GM18498 (cell line): ENCODE data around the gene DGKB.

Experiments used
- ATAC-seq: cut with Tn5 transposase; IDR thresholded peaks from one replicate; pipeline ENCODE4 v1.9.1; 2021; ENCODE audit warnings: mild to moderate bottlenecking, moderate library complexity; ENCODE audit not compliant: unreplicated experiment

DGKB gene

GRCh38 chr7:14177876-14178275 is 724.7 kb downstream of the DGKB start:
- no peak for ATAC-seq

- ATAC-seq = no peak
Observed at GRCh38 chr7:14170872-14171271, 731.7 kb downstream of the DGKB start.

- ATAC-seq = no peak
Observed at GRCh38 chr7:14158111-14158510, 744.4 kb downstream of the DGKB start.

- no peak for ATAC-seq
Observed at GRCh38 chr7:14156436-14156835, 746.1 kb downstream of the DGKB start.

GRCh38 chr7:14148974-14149373 is 753.6 kb downstream of the DGKB start:
- no peak for ATAC-seq

GRCh38 chr7:14147532-14147931 is 755.0 kb downstream of the DGKB start:
- ATAC-seq = no peak

GRCh38 chr7:14144538-14144937 is 758.0 kb downstream of the DGKB start:
- no peak for ATAC-seq

GRCh38 chr7:14144109-14144508 is 758.4 kb downstream of the DGKB start:
- ATAC-seq = no peak

- ATAC-seq = no peak
Observed at GRCh38 chr7:14137676-14138075, 764.9 kb downstream of the DGKB start.

- no peak for ATAC-seq
Observed at GRCh38 chr7:14133752-14134151, 768.8 kb downstream of the DGKB start.

- no peak for ATAC-seq
Observed at GRCh38 chr7:14125998-14126397, 776.6 kb downstream of the DGKB start.

- ATAC-seq = no peak
Observed at GRCh38 chr7:14124716-14125115, 777.8 kb downstream of the DGKB start.

- no peak for ATAC-seq
Observed at GRCh38 chr7:14123923-14124322, 778.6 kb downstream of the DGKB start.

- no peak for ATAC-seq
Observed at GRCh38 chr7:14115701-14116100, 786.9 kb downstream of the DGKB start.

- ATAC-seq = no peak
Observed at GRCh38 chr7:14104861-14105260, 797.7 kb downstream of the DGKB start.

- no peak for ATAC-seq
Observed at GRCh38 chr7:14096159-14096558, 806.4 kb downstream of the DGKB start.

GRCh38 chr7:14095233-14095950 is 807.2 kb downstream of the DGKB start:
- ATAC-seq = no peak
